H1 (cell line): ENCODE results near the gene GFOD1. TPM values are rescaled to one million over a fixed set of nuclear protein-coding genes. Genes with fewer than 3 reads are reported as not detected.

Experiments used
- RNF2 ChIP-seq: fragments of 200-900, 300-1000 bp; sonication (generic); IDR thresholded peaks from 2 replicates; pipeline ENCODE4 v1.7.1; 2016; ENCODE audit warnings: borderline replicate concordance, low read depth, mild to moderate bottlenecking, antibody characterized with exemption, low read length; ENCODE audit not compliant: poor library complexity, severe bottlenecking; ENCODE audit errors: missing control alignments
- SAP30 ChIP-seq: fragments of 300-600 bp; sonication (generic); IDR thresholded peaks from 2 replicates; pipeline ENCODE4 v1.7.1; 2012; ENCODE audit warnings: low read length, moderate library complexity, mild to moderate bottlenecking, inconsistent platforms; ENCODE audit not compliant: insufficient read depth, insufficient replicate concordance
- TBP ChIP-seq: IDR thresholded peaks from 2 replicates; pipeline ENCODE4 v1.6.1; 2011; ENCODE audit warnings: low read depth, low read length, improper control_type of control experiment
- polyA plus RNA-seq, 7 experiments: library from polyadenylated mRNA; depleted of rRNA in 3 of 7; stranded (reverse) in 5 of 7; unstranded in 2 of 7; fragments of >200 nt in 5 of 7; fragments of 200-250 nt in 2 of 7; gene quantifications; 1 replicate in 5 of 7; 2 replicates in 1 of 7; 4 replicates in 1 of 7; pipeline versions ENCODE4 v1.2.1 to v1.2.3, GENCODE V29; 2011 to 2013; ENCODE audit warnings: missing spikeins in 2 of 7, mixed read lengths in 2 of 7
- total RNA-seq: library from RNA; stranded (reverse); fragmentation: NEBNext Ultra II Directional; extraction: Animal tissue kit (Norgen Biotek cat#: 25700); gene quantifications from 2 replicates; pipeline ENCODE4 v1.2.1, GENCODE V29; 2021

GFOD1 gene
- total and polyA plus RNA-seq, 2 of the 8 experiments (the other 6 are each of a cell fraction or from before 2014, with no cell fraction given), result 2.5 to 8.8 TPM

- TF ChIP-seq RNF2, result no peak
- no peak for TF ChIP-seq SAP30
- TF ChIP-seq TBP, result no peak
These were observed 38.9 kb upstream of the GFOD1 start (continued) for GRCh38 chr6:13526357-13526726.
